ELR (cell line): ENCODE data around the gene SORBS1.

ENCODE experiments used
- DNase-seq: peaks from one replicate; pipeline ENCODE4 v3.0.0-alpha.2; 2015; ENCODE audit warnings: low read depth

SORBS1 gene

GRCh38 chr10:95289003-95289920, 271.9 kb downstream of the SORBS1 start:
- peak; percentile 56 for DNase-seq

- DNase-seq = no peak
Observed at GRCh38 chr10:95288303-95288702, 272.9 kb downstream of the SORBS1 start.

- no peak for DNase-seq
Observed at GRCh38 chr10:95287281-95287680, 273.9 kb downstream of the SORBS1 start.

GRCh38 chr10:95286707-95287106, 274.5 kb downstream of the SORBS1 start:
- no peak for DNase-seq

GRCh38 chr10:95285556-95285955, 275.6 kb downstream of the SORBS1 start:
- no peak for DNase-seq

- no peak for DNase-seq
Observed at GRCh38 chr10:95284807-95285206, 276.4 kb downstream of the SORBS1 start.

- DNase-seq = no peak
Observed at GRCh38 chr10:95282107-95282506, 279.1 kb downstream of the SORBS1 start.

- DNase-seq = no peak
Observed at GRCh38 chr10:95281206-95281605, 280.0 kb downstream of the SORBS1 start.

- no peak for DNase-seq
Observed at GRCh38 chr10:95280637-95281036, 280.5 kb downstream of the SORBS1 start.

GRCh38 chr10:95279042-95279820, 281.9 kb downstream of the SORBS1 start:
- peak; percentile 80 for DNase-seq

- DNase-seq = no peak
Observed at GRCh38 chr10:95278061-95278988, 282.8 kb downstream of the SORBS1 start.

- DNase-seq = no peak
Observed at GRCh38 chr10:95277614-95278013, 283.6 kb downstream of the SORBS1 start.

- no peak for DNase-seq
Observed at GRCh38 chr10:95277201-95277570, 284.0 kb downstream of the SORBS1 start.

- no peak for DNase-seq
Observed at GRCh38 chr10:95276367-95277200, 284.6 kb downstream of the SORBS1 start.

- peak; percentile 10 for DNase-seq
Observed at GRCh38 chr10:95275726-95276366, 285.3 kb downstream of the SORBS1 start.

GRCh38 chr10:95273393-95274312, 287.5 kb downstream of the SORBS1 start:
- peak; percentile 91 for DNase-seq

GRCh38 chr10:95268438-95268837, 292.7 kb downstream of the SORBS1 start:
- no peak for DNase-seq

GRCh38 chr10:95267251-95267650, 293.9 kb downstream of the SORBS1 start:
- DNase-seq = no peak

- peak; percentile 87 for DNase-seq
Observed at GRCh38 chr10:95266674-95267095, 294.5 kb downstream of the SORBS1 start.
